SH-SY5Y (cell line): ENCODE results near the gene HSPA1B.

ENCODE experiments used
- GATA2 ChIP-seq: IDR thresholded peaks from 2 replicates; pipeline ENCODE4 v1.6.1; 2011; ENCODE audit warnings: mild to moderate bottlenecking, low read depth, low read length
- GATA3 ChIP-seq: IDR thresholded peaks from 2 replicates; pipeline ENCODE4 v1.6.1; 2011; ENCODE audit warnings: low read depth, mild to moderate bottlenecking, low read length, moderate library complexity

GRCh38 chr6:31781244-31782125 is 46.1 kb upstream of the HSPA1B start:
- no peak for TF ChIP-seq GATA2
- TF ChIP-seq GATA3: no peak
